ENCODE data around the gene SCGB1A1. TPM values are rescaled to one million over a fixed set of nuclear protein-coding genes. Genes with fewer than 3 reads are reported as not detected.

Gene SCGB1A1
- polyA plus RNA-seq, 1 of the 3 experiments (the other 2 are of a cell fraction) = not detected

DNA sequence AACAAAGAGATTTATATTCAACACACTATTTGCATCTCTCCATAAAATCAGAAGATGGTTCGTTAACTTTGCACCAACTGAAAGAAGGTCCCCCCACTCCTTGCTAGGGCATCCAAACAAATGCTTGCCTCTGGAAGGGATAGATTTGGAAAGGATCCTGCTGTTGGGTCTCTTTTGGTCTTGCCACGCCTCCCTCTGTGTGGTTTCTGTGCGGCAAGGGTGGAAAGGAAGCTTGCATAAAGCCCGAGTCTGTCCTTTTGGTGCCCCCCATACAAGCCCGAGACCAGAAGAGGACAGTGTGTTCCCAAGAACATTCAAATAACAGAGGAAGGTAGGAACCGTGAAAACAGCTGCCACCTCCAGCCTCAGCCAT lies 15.1 kb downstream of the SCGB1A1 start:
- Histone ChIP-seq H3K4me1 (ENCODE audit: control insufficient read depth in 1 of 2, insufficient read depth in 2 of 2, low read depth in 1 of 2, low read length in 1 of 2) (peaks cover 5 to 18% of the 10 kb centered on the region in 2 experiments), H3K79me2 (ENCODE audit: insufficient read depth) (no peaks in the 10 kb centered on the region), H3K9ac (no peak overlapping the region), H3K27ac (ENCODE audit: low read depth in 2 of 2, low read length in 1 of 2) (no peak overlapping the region), H2AFZ (ENCODE audit: low read depth) (no peak overlapping the region), H3F3A (replicated peaks; ENCODE audit: insufficient read depth) (peaks cover 31% of the 10 kb centered on the region), H3K4me3 (ENCODE audit: low read depth in 2 of 2, low read length in 1 of 2) (no peak overlapping the region), H3K4me2 (no peak overlapping the region), H3K9me2 (no peaks in the 10 kb centered on the region), H4K20me1 (ENCODE audit: insufficient read depth) (no peaks in the 10 kb centered on the region), H3K9me3 (no peaks in the 10 kb centered on the region), H3K36me3 (replicated peaks in 1 of 2; ENCODE audit: control insufficient read depth in 1 of 2, insufficient read depth in 2 of 2, low read length in 1 of 2) (no peaks in the 10 kb centered on the region), H3K27me3 (ENCODE audit: insufficient read depth) (no peaks in the 10 kb centered on the region)
- POLR2A ChIA-PET = interaction anchor here (1.1 kb wide), 1 partner anchor 10 kb away, joined by 4 read pairs; no protein-coding TSS in a partner anchor
- 93% methylated on average over 6 of the region's 6 CpGs for WGBS (ENCODE audit: low lambda C conversion rate)
- no peak for DNase-seq
- TF ChIP-seq FOXM1 (IDR thresholded peaks at IDR 0.05; ENCODE audit: low read depth) (no peak), GABPA (IDR thresholded peaks at IDR 0.05; ENCODE audit: low read depth) (no peak), MEF2A (IDR thresholded peaks at IDR 0.05; ENCODE audit: borderline replicate concordance, low read depth) (no peak), RXRA (IDR thresholded peaks at IDR 0.05; ENCODE audit: borderline replicate concordance, low read depth) (no peak)
- TF ChIP-seq, protein P1, sequence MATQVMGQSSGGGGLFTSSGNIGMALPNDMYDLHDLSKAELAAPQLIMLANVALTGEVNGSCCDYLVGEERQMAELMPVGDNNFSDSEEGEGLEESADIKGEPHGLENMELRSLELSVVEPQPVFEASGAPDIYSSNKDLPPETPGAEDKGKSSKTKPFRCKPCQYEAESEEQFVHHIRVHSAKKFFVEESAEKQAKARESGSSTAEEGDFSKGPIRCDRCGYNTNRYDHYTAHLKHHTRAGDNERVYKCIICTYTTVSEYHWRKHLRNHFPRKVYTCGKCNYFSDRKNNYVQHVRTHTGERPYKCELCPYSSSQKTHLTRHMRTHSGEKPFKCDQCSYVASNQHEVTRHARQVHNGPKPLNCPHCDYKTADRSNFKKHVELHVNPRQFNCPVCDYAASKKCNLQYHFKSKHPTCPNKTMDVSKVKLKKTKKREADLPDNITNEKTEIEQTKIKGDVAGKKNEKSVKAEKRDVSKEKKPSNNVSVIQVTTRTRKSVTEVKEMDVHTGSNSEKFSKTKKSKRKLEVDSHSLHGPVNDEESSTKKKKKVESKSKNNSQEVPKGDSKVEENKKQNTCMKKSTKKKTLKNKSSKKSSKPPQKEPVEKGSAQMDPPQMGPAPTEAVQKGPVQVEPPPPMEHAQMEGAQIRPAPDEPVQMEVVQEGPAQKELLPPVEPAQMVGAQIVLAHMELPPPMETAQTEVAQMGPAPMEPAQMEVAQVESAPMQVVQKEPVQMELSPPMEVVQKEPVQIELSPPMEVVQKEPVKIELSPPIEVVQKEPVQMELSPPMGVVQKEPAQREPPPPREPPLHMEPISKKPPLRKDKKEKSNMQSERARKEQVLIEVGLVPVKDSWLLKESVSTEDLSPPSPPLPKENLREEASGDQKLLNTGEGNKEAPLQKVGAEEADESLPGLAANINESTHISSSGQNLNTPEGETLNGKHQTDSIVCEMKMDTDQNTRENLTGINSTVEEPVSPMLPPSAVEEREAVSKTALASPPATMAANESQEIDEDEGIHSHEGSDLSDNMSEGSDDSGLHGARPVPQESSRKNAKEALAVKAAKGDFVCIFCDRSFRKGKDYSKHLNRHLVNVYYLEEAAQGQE (IDR thresholded peaks at IDR 0.05; ENCODE audit: low read depth, low read length) = no peak
- TF ChIP-seq, protein P2, sequence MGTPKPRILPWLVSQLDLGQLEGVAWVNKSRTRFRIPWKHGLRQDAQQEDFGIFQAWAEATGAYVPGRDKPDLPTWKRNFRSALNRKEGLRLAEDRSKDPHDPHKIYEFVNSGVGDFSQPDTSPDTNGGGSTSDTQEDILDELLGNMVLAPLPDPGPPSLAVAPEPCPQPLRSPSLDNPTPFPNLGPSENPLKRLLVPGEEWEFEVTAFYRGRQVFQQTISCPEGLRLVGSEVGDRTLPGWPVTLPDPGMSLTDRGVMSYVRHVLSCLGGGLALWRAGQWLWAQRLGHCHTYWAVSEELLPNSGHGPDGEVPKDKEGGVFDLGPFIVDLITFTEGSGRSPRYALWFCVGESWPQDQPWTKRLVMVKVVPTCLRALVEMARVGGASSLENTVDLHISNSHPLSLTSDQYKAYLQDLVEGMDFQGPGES (IDR thresholded peaks at IDR 0.05; ENCODE audit: low read depth, low read length) = no peak
- CTCF ChIA-PET = interaction anchor here (3.2 kb wide), 1 partner anchor 10 kb away, joined by 16 read pairs; no protein-coding TSS in a partner anchor

DNA sequence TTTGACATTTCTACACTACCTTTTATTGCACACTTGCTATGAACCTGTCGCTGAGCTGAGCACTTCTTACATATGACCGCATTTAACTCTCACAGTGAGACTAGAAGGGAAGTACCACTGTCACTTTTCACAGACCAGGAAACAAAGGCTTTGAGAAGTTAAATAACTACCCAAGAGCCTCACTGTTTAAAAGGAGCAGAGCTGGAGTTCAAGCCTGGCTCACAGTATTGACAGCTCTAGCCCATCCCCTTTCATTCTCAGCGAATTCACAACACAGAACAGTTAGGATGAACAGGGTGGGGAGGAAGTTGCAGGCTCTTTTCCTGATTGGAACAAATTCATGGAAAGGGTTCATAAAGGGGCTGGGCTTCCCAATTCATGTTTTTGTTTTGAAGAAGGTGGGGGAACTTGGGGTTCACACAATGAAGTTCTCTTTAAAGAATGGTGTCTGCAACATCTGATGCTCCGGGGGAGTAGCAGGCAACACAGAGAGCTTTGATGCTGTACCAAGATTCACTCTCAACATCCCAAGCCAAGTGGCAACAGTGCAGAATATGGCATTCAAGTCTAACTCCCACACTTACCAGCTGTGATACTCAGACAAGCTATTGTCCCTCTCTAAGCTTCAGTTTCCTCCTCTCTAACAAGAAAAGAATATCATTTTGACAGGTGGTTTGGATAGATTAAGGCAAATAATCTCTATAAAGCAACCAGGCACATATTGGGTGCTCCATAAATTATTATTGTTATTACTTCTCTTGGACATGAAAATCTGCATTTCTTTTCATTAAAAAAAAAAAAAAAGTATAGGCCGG lies 17.2 kb downstream of the SCGB1A1 start:
- no peak for DNase-seq
- no peak for TF ChIP-seq GATA2 (CRISPR knock-in tag; IDR thresholded peaks at IDR 0.05)
- no peak for TF ChIP-seq FOXM1 (IDR thresholded peaks at IDR 0.05; ENCODE audit: low read depth)
- no peak for TF ChIP-seq MXI1 (IDR thresholded peaks at IDR 0.05; ENCODE audit: low read depth, low read length)
- no peak for TF ChIP-seq NFIC (IDR thresholded peaks at IDR 0.05; ENCODE audit: borderline replicate concordance)
- TF ChIP-seq FOXJ3 (CRISPR knock-in tag; IDR thresholded peaks at IDR 0.05) = no peak
- TF ChIP-seq, protein P3, sequence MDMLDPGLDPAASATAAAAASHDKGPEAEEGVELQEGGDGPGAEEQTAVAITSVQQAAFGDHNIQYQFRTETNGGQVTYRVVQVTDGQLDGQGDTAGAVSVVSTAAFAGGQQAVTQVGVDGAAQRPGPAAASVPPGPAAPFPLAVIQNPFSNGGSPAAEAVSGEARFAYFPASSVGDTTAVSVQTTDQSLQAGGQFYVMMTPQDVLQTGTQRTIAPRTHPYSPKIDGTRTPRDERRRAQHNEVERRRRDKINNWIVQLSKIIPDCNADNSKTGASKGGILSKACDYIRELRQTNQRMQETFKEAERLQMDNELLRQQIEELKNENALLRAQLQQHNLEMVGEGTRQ (IDR thresholded peaks at IDR 0.05; ENCODE audit: borderline replicate concordance, low read depth, low read length) = no peak
- TF ChIP-seq, protein P1 (IDR thresholded peaks at IDR 0.05; ENCODE audit: low read depth, low read length) = no peak
- no peak for TF ChIP-seq RCOR1 (IDR thresholded peaks at IDR 0.05; ENCODE audit: low read length)
- CTCF ChIA-PET = interaction anchor here (0.9 to 3.2 kb wide), 3 partner anchors 12 to 107 kb away, joined by 6 to 16 read pairs (median 9); no protein-coding TSS in a partner anchor
- no peaks in the 10 kb centered on the region for H4K20me1 ChIP-seq (ENCODE audit: insufficient read depth)
- no peak overlapping the region for H2AFZ ChIP-seq (ENCODE audit: low read depth)
- H3K4me2 ChIP-seq = no peak overlapping the region
- no peaks in the 10 kb centered on the region for H3K79me2 ChIP-seq (ENCODE audit: insufficient read depth)
- H3K27ac ChIP-seq (ENCODE audit: low read depth in 2 of 2, low read length in 1 of 2) = no peak overlapping the region
- no peaks in the 10 kb centered on the region for H3K36me3 ChIP-seq (replicated peaks in 1 of 2; ENCODE audit: control insufficient read depth in 1 of 2, insufficient read depth in 2 of 2, low read length in 1 of 2)
- no peak overlapping the region for H3K9ac ChIP-seq
- no peaks in the 10 kb centered on the region for H3K9me3 ChIP-seq
- H3F3A ChIP-seq (replicated peaks; ENCODE audit: insufficient read depth) = peaks cover 18% of the 10 kb centered on the region
- H3K4me1 ChIP-seq (ENCODE audit: control insufficient read depth in 1 of 2, insufficient read depth in 2 of 2, low read depth in 1 of 2, low read length in 1 of 2) = peaks cover 6 to 14% of the 10 kb centered on the region in 2 experiments; a peak in 2 of 4 replicates
- H3K27me3 ChIP-seq (ENCODE audit: insufficient read depth) = no peaks in the 10 kb centered on the region
- WGBS (ENCODE audit: low lambda C conversion rate) = 88% methylated on average over 5 of the region's 5 CpGs
- H3K9me2 ChIP-seq = no peaks in the 10 kb centered on the region
- POLR2A ChIA-PET = no interaction called here
- no peak overlapping the region for H3K4me3 ChIP-seq (ENCODE audit: low read depth in 2 of 2, low read length in 1 of 2)

Measured in SK-N-SH (cell line).